H1 (cell line): ENCODE measurements around the gene MIPEP. TPM values are rescaled to one million over a fixed set of nuclear protein-coding genes. Genes with fewer than 3 reads are reported as not detected.

Source experiments
- KDM4A ChIP-seq: IDR thresholded peaks from one replicate; pipeline ENCODE4 v1.7.1; 2012; ENCODE audit warnings: low read depth, mild to moderate bottlenecking, moderate library complexity, low read length, inconsistent platforms; ENCODE audit not compliant: severe bottlenecking
- PHF8 ChIP-seq: fragments of 200-600 bp; sonication (generic); conservative IDR thresholded peaks from 2 replicates; pipeline ENCODE4 v1.7.1; 2012; ENCODE audit warnings: low read depth, mild to moderate bottlenecking, inconsistent platforms, low read length, moderate library complexity
- RFX5 ChIP-seq: IDR thresholded peaks from 2 replicates; pipeline ENCODE4 v1.6.1; 2011; ENCODE audit warnings: low read depth, low read length, improper control_type of control experiment, borderline replicate concordance
- RNF2 ChIP-seq: fragments of 200-900, 300-1000 bp; sonication (generic); IDR thresholded peaks from 2 replicates; pipeline ENCODE4 v1.7.1; 2016; ENCODE audit warnings: borderline replicate concordance, low read depth, mild to moderate bottlenecking, antibody characterized with exemption, low read length; ENCODE audit not compliant: poor library complexity, severe bottlenecking; ENCODE audit errors: missing control alignments
- RXRA ChIP-seq: IDR thresholded peaks from 2 replicates; pipeline ENCODE4 v1.6.1; 2011; ENCODE audit warnings: low read depth, mild to moderate bottlenecking, low read length, moderate library complexity; ENCODE audit not compliant: insufficient read depth
- SIN3A ChIP-seq, 2 experiments: IDR thresholded peaks in 1 of 2; conservative IDR thresholded peaks in 1 of 2; 2 replicates each; pipeline ENCODE4 v1.6.1; 2011 to 2012; ENCODE audit warnings: low read length in 2 of 2, improper control_type of control experiment in 1 of 2, low read depth in 1 of 2, mild to moderate bottlenecking in 1 of 2
- polyA plus RNA-seq, 7 experiments: library from polyadenylated mRNA; depleted of rRNA in 3 of 7; stranded (reverse) in 5 of 7; unstranded in 2 of 7; fragments of >200 nt in 5 of 7; fragments of 200-250 nt in 2 of 7; gene quantifications; 1 replicate in 5 of 7; 2 replicates in 1 of 7; 4 replicates in 1 of 7; pipeline versions ENCODE4 v1.2.1 to v1.2.3, GENCODE V29; 2011 to 2013; ENCODE audit warnings: missing spikeins in 2 of 7, mixed read lengths in 2 of 7
- total RNA-seq: library from RNA; stranded (reverse); fragmentation: NEBNext Ultra II Directional; extraction: Animal tissue kit (Norgen Biotek cat#: 25700); gene quantifications from 2 replicates; pipeline ENCODE4 v1.2.1, GENCODE V29; 2021
- TF ChIP-seq, protein P1 (sequence below): IDR thresholded peaks from 2 replicates; pipeline ENCODE4 v1.6.1; 2011; ENCODE audit warnings: low read depth, mild to moderate bottlenecking, low read length; ENCODE audit not compliant: insufficient read depth

Gene MIPEP
- total and polyA plus RNA-seq, 2 of the 8 experiments (the other 6 are each of a cell fraction or from before 2014, with no cell fraction given), result 24.0 to 24.2 TPM

DNA sequence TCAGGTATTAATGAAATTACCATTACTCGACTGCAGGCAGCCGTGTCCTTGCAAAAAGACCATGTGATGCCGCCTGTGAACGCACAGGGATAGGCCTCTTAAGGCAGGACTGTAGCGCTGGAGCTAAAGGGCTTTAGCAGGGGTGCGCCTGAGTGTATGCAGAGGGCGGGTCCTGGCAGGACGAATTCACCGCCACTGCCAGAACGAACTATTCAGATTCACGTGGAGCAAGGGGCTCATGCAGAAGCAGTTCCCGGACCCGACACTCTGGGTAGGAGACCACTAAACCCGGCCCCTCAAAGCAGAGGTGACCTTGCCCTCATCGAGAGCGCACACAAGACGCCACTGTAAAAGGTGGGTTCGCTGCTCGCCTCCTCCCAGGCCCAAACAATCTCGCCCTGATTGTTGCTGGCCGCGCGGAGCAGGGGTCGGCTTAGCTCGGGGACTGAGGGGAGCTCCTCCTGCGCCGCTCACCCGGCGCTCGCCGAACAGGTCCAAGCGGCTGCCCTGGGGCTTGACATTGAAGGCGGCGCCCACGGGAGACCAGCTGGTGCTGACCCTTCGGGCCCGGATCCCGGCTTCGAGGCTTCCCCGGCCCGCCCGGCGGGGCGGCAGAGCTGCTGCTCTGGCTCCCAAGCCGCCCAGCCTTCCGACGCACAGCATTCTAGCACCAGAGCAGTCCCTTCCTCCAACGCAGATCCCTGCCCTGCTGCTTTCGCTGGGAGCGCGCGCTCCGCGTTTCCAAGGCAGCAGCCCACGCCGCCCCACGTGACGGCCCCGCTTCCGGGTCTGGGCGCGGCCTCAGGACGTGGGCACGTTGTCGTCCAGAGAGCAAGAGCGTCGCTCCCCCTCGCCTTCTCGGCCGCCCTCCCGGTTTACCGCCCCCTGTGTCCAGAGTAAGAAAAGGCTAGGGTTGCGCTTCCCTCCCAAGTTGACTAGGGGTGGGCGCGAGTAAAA, at the start of gene MIPEP (continued):
- TF ChIP-seq KDM4A (peak; percentile 70), RXRA (no peak), RFX5 (no peak), RNF2 (no peak), SIN3A (conservative IDR thresholded peaks at IDR 0.05 in 1 of 2, IDR thresholded peaks at IDR 0.05 in 1 of 2; ENCODE audit: low read depth in 1 of 2, low read length in 2 of 2) (peak; percentile 83 to 99; a peak in 2 of 4 replicates), PHF8 (peak; percentile 59)
- TF ChIP-seq, protein P1, sequence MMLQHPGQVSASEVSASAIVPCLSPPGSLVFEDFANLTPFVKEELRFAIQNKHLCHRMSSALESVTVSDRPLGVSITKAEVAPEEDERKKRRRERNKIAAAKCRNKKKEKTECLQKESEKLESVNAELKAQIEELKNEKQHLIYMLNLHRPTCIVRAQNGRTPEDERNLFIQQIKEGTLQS, result peak; percentile 94
